Measurements from ENCODE around the gene LRRC7. TPM values are rescaled to one million over a fixed set of nuclear protein-coding genes. Genes with fewer than 3 reads are reported as not detected.

The LRRC7 gene
- polyA plus RNA-seq, 1 of the 3 experiments (the other 2 are of a cell fraction): 0.02 TPM

DNA sequence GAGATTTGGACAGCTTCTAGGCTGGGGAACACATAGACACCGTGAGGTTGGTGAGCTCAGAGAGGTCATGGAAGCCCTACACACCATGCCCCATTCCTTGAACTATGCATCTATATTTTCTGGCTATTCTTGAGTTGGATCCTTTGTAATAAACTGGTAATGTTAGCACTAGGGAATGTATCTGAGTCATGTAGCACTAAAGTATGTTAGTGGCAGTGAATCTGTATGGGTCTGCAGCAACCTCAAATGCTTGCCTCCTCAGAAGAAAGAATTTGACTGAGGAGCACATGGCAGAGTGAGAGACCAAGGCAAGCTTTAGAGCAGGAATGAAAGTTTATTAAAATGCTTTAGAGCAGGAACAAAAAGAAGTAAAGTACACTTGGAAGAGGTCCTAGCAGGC is 43.7 kb upstream of the LRRC7 start:
- H3K36me3 ChIP-seq (replicated peaks in 1 of 2; ENCODE audit: control insufficient read depth in 1 of 2, insufficient read depth in 2 of 2, low read length in 1 of 2): no peaks in the 10 kb centered on the region
- H3K9me2 ChIP-seq: no peaks in the 10 kb centered on the region
- no peaks in the 10 kb centered on the region for H4K20me1 ChIP-seq (ENCODE audit: insufficient read depth)
- no peak overlapping the region for H3K9ac ChIP-seq
- ChIA-PET POLR2A (no interaction called here), CTCF (no interaction called here)
- 27% methylated on average over 1 of the region's 1 CpG for WGBS (ENCODE audit: low lambda C conversion rate)
- H3K4me3 ChIP-seq (ENCODE audit: low read depth in 2 of 2, low read length in 1 of 2): no peak overlapping the region
- DNase-seq: no peak
- no peaks in the 10 kb centered on the region for H3F3A ChIP-seq (replicated peaks; ENCODE audit: insufficient read depth)
- H3K4me1 ChIP-seq (ENCODE audit: control insufficient read depth in 1 of 2, insufficient read depth in 2 of 2, low read depth in 1 of 2, low read length in 1 of 2): no peaks in the 10 kb centered on the region
- H3K27ac ChIP-seq (ENCODE audit: low read depth in 2 of 2, low read length in 1 of 2): no peak overlapping the region
- no peak overlapping the region for H3K4me2 ChIP-seq
- no peak for TF ChIP-seq GABPA (IDR thresholded peaks at IDR 0.05; ENCODE audit: low read depth)
- TF ChIP-seq MXI1 (IDR thresholded peaks at IDR 0.05; ENCODE audit: low read depth, low read length): no peak
- TF ChIP-seq SMC3 (IDR thresholded peaks at IDR 0.05; ENCODE audit: low read depth, low read length): no peak
- TF ChIP-seq RFX5 (IDR thresholded peaks at IDR 0.05; ENCODE audit: low read length): no peak
- no peak for TF ChIP-seq EP300 (IDR thresholded peaks at IDR 0.05; ENCODE audit: borderline replicate concordance in 1 of 2, low read depth in 1 of 2, low read length in 1 of 2)
- TF ChIP-seq POLR2AphosphoS5 (IDR thresholded peaks at IDR 0.05; ENCODE audit: low read depth, low read length): no peak
- no peak overlapping the region for H2AFZ ChIP-seq (ENCODE audit: low read depth)
- no peaks in the 10 kb centered on the region for H3K9me3 ChIP-seq
- H3K79me2 ChIP-seq (ENCODE audit: insufficient read depth): no peaks in the 10 kb centered on the region
- no peaks in the 10 kb centered on the region for H3K27me3 ChIP-seq (ENCODE audit: insufficient read depth)

GRCh38 chr1:69527273-69527672 is 40.4 kb upstream of the LRRC7 start:
- Histone ChIP-seq H3F3A (replicated peaks; ENCODE audit: insufficient read depth) (no peaks in the 10 kb centered on the region), H3K27ac (ENCODE audit: low read depth in 2 of 2, low read length in 1 of 2) (no peak overlapping the region), H2AFZ (ENCODE audit: low read depth) (no peak overlapping the region), H3K4me3 (ENCODE audit: low read depth in 2 of 2, low read length in 1 of 2) (no peak overlapping the region), H3K9me3 (no peaks in the 10 kb centered on the region), H3K9me2 (no peaks in the 10 kb centered on the region), H3K36me3 (replicated peaks in 1 of 2; ENCODE audit: control insufficient read depth in 1 of 2, insufficient read depth in 2 of 2, low read length in 1 of 2) (no peaks in the 10 kb centered on the region), H3K4me2 (no peak overlapping the region), H3K27me3 (ENCODE audit: insufficient read depth) (no peaks in the 10 kb centered on the region), H3K79me2 (ENCODE audit: insufficient read depth) (no peaks in the 10 kb centered on the region), H3K4me1 (ENCODE audit: control insufficient read depth in 1 of 2, insufficient read depth in 2 of 2, low read depth in 1 of 2, low read length in 1 of 2) (no peaks in the 10 kb centered on the region), H4K20me1 (ENCODE audit: insufficient read depth) (no peaks in the 10 kb centered on the region), H3K9ac (no peak overlapping the region)
- TF ChIP-seq RFX5 (IDR thresholded peaks at IDR 0.05; ENCODE audit: low read length): no peak
- TF ChIP-seq SIN3A (IDR thresholded peaks at IDR 0.05; ENCODE audit: borderline replicate concordance, low read depth, low read length): no peak
- TF ChIP-seq EZH2phosphoT487 (IDR thresholded peaks at IDR 0.05; ENCODE audit: borderline replicate concordance, low read depth): no peak
- no peak for TF ChIP-seq FOSL2 (IDR thresholded peaks at IDR 0.05; ENCODE audit: borderline replicate concordance, low read depth)
- no peak for TF ChIP-seq USF1 (IDR thresholded peaks at IDR 0.05; ENCODE audit: borderline replicate concordance, low read depth)
- TF ChIP-seq, protein P1, sequence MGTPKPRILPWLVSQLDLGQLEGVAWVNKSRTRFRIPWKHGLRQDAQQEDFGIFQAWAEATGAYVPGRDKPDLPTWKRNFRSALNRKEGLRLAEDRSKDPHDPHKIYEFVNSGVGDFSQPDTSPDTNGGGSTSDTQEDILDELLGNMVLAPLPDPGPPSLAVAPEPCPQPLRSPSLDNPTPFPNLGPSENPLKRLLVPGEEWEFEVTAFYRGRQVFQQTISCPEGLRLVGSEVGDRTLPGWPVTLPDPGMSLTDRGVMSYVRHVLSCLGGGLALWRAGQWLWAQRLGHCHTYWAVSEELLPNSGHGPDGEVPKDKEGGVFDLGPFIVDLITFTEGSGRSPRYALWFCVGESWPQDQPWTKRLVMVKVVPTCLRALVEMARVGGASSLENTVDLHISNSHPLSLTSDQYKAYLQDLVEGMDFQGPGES (IDR thresholded peaks at IDR 0.05; ENCODE audit: low read depth, low read length): no peak
- TF ChIP-seq CHD2 (IDR thresholded peaks at IDR 0.05; ENCODE audit: low read length, partially characterized antibody): no peak
- no peak for TF ChIP-seq RCOR1 (IDR thresholded peaks at IDR 0.05; ENCODE audit: low read length)
- TF ChIP-seq JUND (IDR thresholded peaks at IDR 0.05): no peak
- TF ChIP-seq, protein P2, sequence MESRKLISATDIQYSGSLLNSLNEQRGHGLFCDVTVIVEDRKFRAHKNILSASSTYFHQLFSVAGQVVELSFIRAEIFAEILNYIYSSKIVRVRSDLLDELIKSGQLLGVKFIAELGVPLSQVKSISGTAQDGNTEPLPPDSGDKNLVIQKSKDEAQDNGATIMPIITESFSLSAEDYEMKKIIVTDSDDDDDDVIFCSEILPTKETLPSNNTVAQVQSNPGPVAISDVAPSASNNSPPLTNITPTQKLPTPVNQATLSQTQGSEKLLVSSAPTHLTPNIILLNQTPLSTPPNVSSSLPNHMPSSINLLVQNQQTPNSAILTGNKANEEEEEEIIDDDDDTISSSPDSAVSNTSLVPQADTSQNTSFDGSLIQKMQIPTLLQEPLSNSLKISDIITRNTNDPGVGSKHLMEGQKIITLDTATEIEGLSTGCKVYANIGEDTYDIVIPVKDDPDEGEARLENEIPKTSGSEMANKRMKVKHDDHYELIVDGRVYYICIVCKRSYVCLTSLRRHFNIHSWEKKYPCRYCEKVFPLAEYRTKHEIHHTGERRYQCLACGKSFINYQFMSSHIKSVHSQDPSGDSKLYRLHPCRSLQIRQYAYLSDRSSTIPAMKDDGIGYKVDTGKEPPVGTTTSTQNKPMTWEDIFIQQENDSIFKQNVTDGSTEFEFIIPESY (IDR thresholded peaks at IDR 0.05; ENCODE audit: borderline replicate concordance, low read depth): no peak
- no peak for TF ChIP-seq TEAD4 (IDR thresholded peaks at IDR 0.05; ENCODE audit: borderline replicate concordance, insufficient read depth)
- no peak for TF ChIP-seq MAX (IDR thresholded peaks at IDR 0.05; ENCODE audit: low read depth)
- no peak for TF ChIP-seq TAF1 (IDR thresholded peaks at IDR 0.05; ENCODE audit: borderline replicate concordance, low read depth, low read length)
- no peak for TF ChIP-seq FOXJ3 (CRISPR knock-in tag; IDR thresholded peaks at IDR 0.05)
- DNase-seq: no peak
- 19% methylated on average over 2 of the region's 2 CpGs for WGBS (ENCODE audit: low lambda C conversion rate)
- CTCF ChIA-PET: no interaction called here
- POLR2A ChIA-PET: no interaction called here

Measured in SK-N-SH (cell line).